T-cell (primary cell): ENCODE measurements around the gene TUBB1. TPM values are rescaled to one million over a fixed set of nuclear protein-coding genes. Genes with fewer than 3 reads are reported as not detected.
"Not testable (repeated sequence)": the region's sequence is repeated elsewhere in the genome, so short reads cannot be mapped to it uniquely, and the experiment has no call there.

Source experiments
- ATAC-seq, 4 experiments: fragments of 200-7000 bp in 3 of 4; fragments of 150-1000 bp in 1 of 4; cut with Tn5 transposase; replicated peaks in 1 of 4; 1 replicate in 3 of 4; 2 replicates in 1 of 4; pipeline ENCODE4 v1.10.0; 2021; ENCODE audit warnings: moderate library complexity in 3 of 4, mild to moderate bottlenecking in 2 of 4, moderate number of reproducible peaks in 1 of 4
- CTCF ChIA-PET, 2 donors: fragments of 300-600 bp; sonication (Branson Sonifier 250); formaldehyde crosslinking; loops; one replicate each; lab custom pipeline; 2022; ENCODE audit warnings: antibody characterized with exemption in 2 of 2; lab: Charles Lee
- POLR2A ChIA-PET, 2 donors: fragments of 300-600 bp; sonication (Branson Sonifier 250); formaldehyde crosslinking; loops; one replicate each; lab custom pipeline; 2022; ENCODE audit warnings: antibody characterized with exemption in 2 of 2; lab: Charles Lee
- DNase-seq, 35 experiments: peaks; one replicate each; pipeline versions ENCODE4 v3.0.0 to v3.0.0-alpha.2; 2013 to 2023
- H3K27ac ChIP-seq: one replicate; pipeline ENCODE4 v1.5.1; 2013; ENCODE audit warnings: low read length
- H3K27me3 ChIP-seq, 2 experiments: replicated peaks in 1 of 2; 1 replicate in 1 of 2; 2 replicates in 1 of 2; pipeline versions ENCODE4 v1.6.1 to v1.7.0; 2013; ENCODE audit warnings: low read length in 1 of 2, mixed read lengths in 1 of 2; ENCODE audit not compliant: control insufficient read depth in 2 of 2, insufficient read depth in 2 of 2; ENCODE audit errors: extremely low read depth in 1 of 2
- H3K36me3 ChIP-seq, 2 donors: 1 replicate in 1 of 2; 2 replicates in 1 of 2; pipeline versions ENCODE4 v1.6.1 to v1.7.0; 2013; ENCODE audit warnings: low read length in 1 of 2; ENCODE audit not compliant: control insufficient read depth in 2 of 2, insufficient read depth in 1 of 2; ENCODE audit errors: extremely low read depth in 1 of 2
- H3K4me1 ChIP-seq, 2 experiments: 1 replicate in 1 of 2; 2 replicates in 1 of 2; pipeline versions ENCODE4 v1.6.1 to v1.7.0; 2013; ENCODE audit warnings: low read length in 2 of 2, mixed read lengths in 1 of 2; ENCODE audit not compliant: insufficient read depth in 2 of 2, control insufficient read depth in 1 of 2; ENCODE audit errors: extremely low read depth in 1 of 2
- H3K4me3 ChIP-seq, 2 donors: 1 replicate in 1 of 2; 2 replicates in 1 of 2; pipeline versions ENCODE4 v1.5.1 to v1.7.0; 2013; ENCODE audit warnings: mild to moderate bottlenecking in 2 of 2, low read length in 1 of 2, moderate library complexity in 1 of 2; ENCODE audit not compliant: control insufficient read depth in 1 of 2; ENCODE audit errors: extremely low read depth in 1 of 2
- H3K9me3 ChIP-seq: 2 replicates; pipeline ENCODE4 v1.7.0; 2013
- H3K27ac Mint-ChIP-seq, 2 donors: one replicate each; pipeline ENCODE4 v1.8.0; 2020 to 2021; ENCODE audit warnings: mild to moderate bottlenecking in 2 of 2, mixed read lengths in 2 of 2
- H3K27me3 Mint-ChIP-seq, 2 donors: one replicate each; pipeline ENCODE4 v1.8.0; 2021 to 2022; ENCODE audit warnings: mixed read lengths in 2 of 2
- H3K36me3 Mint-ChIP-seq: one replicate; pipeline ENCODE4 v1.8.0; 2021; ENCODE audit warnings: mixed read lengths
- H3K4me1 Mint-ChIP-seq, 3 donors: one replicate each; pipeline ENCODE4 v1.8.0; 2020 to 2022; ENCODE audit warnings: mixed read lengths in 3 of 3, mild to moderate bottlenecking in 1 of 3
- H3K4me3 Mint-ChIP-seq, 3 donors: one replicate each; pipeline ENCODE4 v1.8.0; 2020 to 2022; ENCODE audit warnings: mild to moderate bottlenecking in 3 of 3, mixed read lengths in 3 of 3, moderate library complexity in 3 of 3
- H3K9me3 Mint-ChIP-seq, 3 donors: one replicate each; pipeline ENCODE4 v1.8.0; 2020 to 2022; ENCODE audit warnings: mixed read lengths in 3 of 3
- WGBS: methylation state at CpG from one replicate; pipeline ENCODE4 v1.1.5; 2013; ENCODE audit warnings: missing lambda C conversion rate; ENCODE audit not compliant: insufficient coverage; 5-methylcytosine and 5-hydroxymethylcytosine counted together
- total RNA-seq, 35 experiments: library from RNA in 6 of 35; stranded (reverse) in 6 of 35; fragments of 120-200 nt in 1 of 35; gene quantifications; one replicate each; pipeline versions ENCODE4 v1.2.1 to v1.2.4 and lab custom pipeline; 2013 to 2026

The TUBB1 gene
- total RNA-seq, 5 donors from 2014 or later (not counting 1 experiment from before 2014, with no cell fraction given), result 0.56 to 5.0 TPM; not detected in 3

GRCh38 chr20:59011874-59012157 lies 7.4 kb upstream of the TUBB1 start:
- H3K36me3 Mint-ChIP-seq, H3K9me3 Mint-ChIP-seq, H3K4me3 ChIP-seq, H3K27me3 Mint-ChIP-seq, ATAC-seq, H3K36me3 ChIP-seq, POLR2A ChIA-PET, H3K9me3 ChIP-seq, CTCF ChIA-PET, DNase-seq, H3K27me3 ChIP-seq, H3K27ac Mint-ChIP-seq, H3K27ac ChIP-seq, H3K4me3 Mint-ChIP-seq: not testable (repeated sequence)
- peaks cover 2 to 31% of the 10 kb centered on the region in 2 experiments for H3K4me1 ChIP-seq
- WGBS, result 94% methylated on average over 2 of the region's 3 CpGs
- peaks cover 37 to 46% (median 42%) of the 10 kb centered on the region in 3 donors for H3K4me1 Mint-ChIP-seq

GRCh38 chr20:59013031-59013951 lies 5.9 kb upstream of the TUBB1 start:
- Mint-ChIP-seq H3K27ac (peak overlapping the region; percentile 11 to 60), H3K4me1 (peaks cover 46 to 55% (median 52%) of the 10 kb centered on the region in 3 donors), H3K27me3 (no peaks in the 10 kb centered on the region), H3K9me3 (no peaks in the 10 kb centered on the region), H3K36me3 (no peaks in the 10 kb centered on the region), H3K4me3 (no peak overlapping the region)
- POLR2A ChIA-PET, result no interaction called here
- Histone ChIP-seq H3K9me3 (no peaks in the 10 kb centered on the region), H3K27ac (no peak overlapping the region), H3K4me3 (no peak overlapping the region), H3K27me3 (peaks cover 0 to under 1% of the 10 kb centered on the region in 2 experiments), H3K4me1 (peaks cover 6 to 33% of the 10 kb centered on the region in 2 experiments), H3K36me3 (no peaks in the 10 kb centered on the region)
- WGBS, result 92% methylated on average over 14 of the region's 17 CpGs
- CTCF ChIA-PET, result interaction anchor here in 1 of 2 donors (0.5 kb wide), 1 partner anchor 32 kb away, joined by 4 read pairs; no protein-coding TSS in a partner anchor
- no peak for ATAC-seq
- DNase-seq, result no peak

- H3K4me1 Mint-ChIP-seq, result peaks cover 46 to 55% (median 52%) of the 10 kb centered on the region in 3 donors
- Histone ChIP-seq H3K27me3 (no peaks in the 10 kb centered on the region), H3K9me3 (no peaks in the 10 kb centered on the region), H3K36me3 (no peaks in the 10 kb centered on the region), H3K4me1 (peaks cover 6 to 33% of the 10 kb centered on the region in 2 experiments), H3K4me3 (no peak overlapping the region), H3K27ac (no peak overlapping the region)
- 24% methylated on average over 10 of the region's 13 CpGs for WGBS
- ChIA-PET POLR2A (no interaction called here), CTCF (interaction anchor here in 1 of 2 donors (0.5 kb wide), 1 partner anchor 32 kb away, joined by 4 read pairs; no protein-coding TSS in a partner anchor)
- DNase-seq, result peak in 20 of 35 experiments; percentile 12 to 59 (median 32)
- no peaks in the 10 kb centered on the region for H3K9me3 Mint-ChIP-seq
- H3K27ac Mint-ChIP-seq, result peak overlapping the region; percentile 11 to 60
- H3K36me3 Mint-ChIP-seq, result no peaks in the 10 kb centered on the region
- ATAC-seq, result peak; percentile 50 to 81 (median 71)
- peak overlapping the region in 1 of 3 donors; percentile 43 for H3K4me3 Mint-ChIP-seq
- H3K27me3 Mint-ChIP-seq, result no peaks in the 10 kb centered on the region
Observed at GRCh38 chr20:59013959-59014608, 5.1 kb upstream of the TUBB1 start.

GRCh38 chr20:59014680-59015389 lies 4.4 kb upstream of the TUBB1 start:
- no peak overlapping the region for H3K4me3 ChIP-seq
- Mint-ChIP-seq H3K4me1 (peaks cover 46 to 55% (median 52%) of the 10 kb centered on the region in 3 donors), H3K36me3 (no peaks in the 10 kb centered on the region), H3K27ac (peak overlapping the region in 1 of 2 donors; percentile 11), H3K27me3 (no peaks in the 10 kb centered on the region), H3K4me3 (peak overlapping the region in 1 of 3 donors; percentile 43), H3K9me3 (no peaks in the 10 kb centered on the region)
- ChIA-PET CTCF (no interaction called here), POLR2A (no interaction called here)
- H3K27ac ChIP-seq, result no peak overlapping the region
- H3K9me3 ChIP-seq, result no peaks in the 10 kb centered on the region
- ATAC-seq, result no peak
- DNase-seq, result no peak
- H3K4me1 ChIP-seq, result peaks cover 6 to 33% of the 10 kb centered on the region in 2 experiments
- no peaks in the 10 kb centered on the region for H3K27me3 ChIP-seq
- 91% methylated on average over 15 of the region's 17 CpGs for WGBS
- no peaks in the 10 kb centered on the region for H3K36me3 ChIP-seq

GRCh38 chr20:59015411-59015810 lies 3.8 kb upstream of the TUBB1 start:
- Histone ChIP-seq H3K9me3 (no peaks in the 10 kb centered on the region), H3K36me3 (no peaks in the 10 kb centered on the region), H3K4me3 (no peak overlapping the region), H3K4me1 (peaks cover 6 to 33% of the 10 kb centered on the region in 2 experiments), H3K27ac (no peak overlapping the region), H3K27me3 (no peaks in the 10 kb centered on the region)
- Mint-ChIP-seq H3K4me1 (peaks cover 46 to 55% (median 52%) of the 10 kb centered on the region in 3 donors), H3K9me3 (no peaks in the 10 kb centered on the region), H3K36me3 (no peaks in the 10 kb centered on the region), H3K27ac (no peak overlapping the region), H3K4me3 (no peak overlapping the region), H3K27me3 (no peaks in the 10 kb centered on the region)
- ChIA-PET POLR2A (no interaction called here), CTCF (no interaction called here)
- 91% methylated on average over 13 of the region's 16 CpGs for WGBS
- ATAC-seq, result no peak
- DNase-seq, result no peak
